ENCODE results near the gene PRSS38.

- TF ChIP-seq EZH2 (IDR thresholded peaks at IDR 0.05; ENCODE audit: insufficient read depth, poor library complexity, severe bottlenecking) = no peak
- TF ChIP-seq EZH2phosphoT487 (IDR thresholded peaks at IDR 0.05; ENCODE audit: insufficient read depth, low read depth) = no peak
Measured at GRCh38 chr1:227886993-227887696, 71.7 kb downstream of the PRSS38 start.

Data from GM23248 (cell line).